HG02870 (cell line): ENCODE measurements around the gene IFITM5.
"Not testable (repeated sequence)": the region's sequence is repeated elsewhere in the genome, so short reads cannot be mapped to it uniquely, and the experiment has no call there.

Experiments used
- ATAC-seq: cut with Tn5 transposase; IDR thresholded peaks from one replicate; pipeline ENCODE4 v1.9.1; 2021; ENCODE audit warnings: mild to moderate bottlenecking, moderate library complexity; ENCODE audit not compliant: unreplicated experiment

Gene IFITM5

DNA sequence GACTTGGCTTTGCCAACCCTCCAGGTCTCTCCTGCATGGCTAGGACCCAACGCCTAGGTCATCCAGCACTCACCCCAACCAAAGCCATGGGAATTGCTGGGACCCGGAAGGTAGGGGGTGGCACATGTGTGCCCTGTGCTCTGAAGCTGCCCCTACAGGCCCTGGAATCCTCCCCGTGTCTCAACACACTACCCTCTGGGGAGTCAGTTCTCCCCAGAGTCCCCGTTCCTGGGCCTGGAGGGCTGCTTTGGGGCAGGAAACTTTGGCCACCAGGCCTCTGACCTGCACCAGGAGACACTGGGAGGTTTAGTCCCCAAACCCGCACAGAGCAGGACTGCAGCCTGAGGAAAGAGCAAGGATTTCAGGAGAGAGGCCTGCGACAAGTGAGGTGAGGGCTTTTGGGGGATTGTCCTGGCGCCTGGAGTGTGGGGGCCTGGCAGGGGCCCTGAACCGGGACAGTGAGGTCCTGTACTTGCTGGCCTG lies 14.0 kb upstream of the IFITM5 start:
- ATAC-seq = no peak

DNA sequence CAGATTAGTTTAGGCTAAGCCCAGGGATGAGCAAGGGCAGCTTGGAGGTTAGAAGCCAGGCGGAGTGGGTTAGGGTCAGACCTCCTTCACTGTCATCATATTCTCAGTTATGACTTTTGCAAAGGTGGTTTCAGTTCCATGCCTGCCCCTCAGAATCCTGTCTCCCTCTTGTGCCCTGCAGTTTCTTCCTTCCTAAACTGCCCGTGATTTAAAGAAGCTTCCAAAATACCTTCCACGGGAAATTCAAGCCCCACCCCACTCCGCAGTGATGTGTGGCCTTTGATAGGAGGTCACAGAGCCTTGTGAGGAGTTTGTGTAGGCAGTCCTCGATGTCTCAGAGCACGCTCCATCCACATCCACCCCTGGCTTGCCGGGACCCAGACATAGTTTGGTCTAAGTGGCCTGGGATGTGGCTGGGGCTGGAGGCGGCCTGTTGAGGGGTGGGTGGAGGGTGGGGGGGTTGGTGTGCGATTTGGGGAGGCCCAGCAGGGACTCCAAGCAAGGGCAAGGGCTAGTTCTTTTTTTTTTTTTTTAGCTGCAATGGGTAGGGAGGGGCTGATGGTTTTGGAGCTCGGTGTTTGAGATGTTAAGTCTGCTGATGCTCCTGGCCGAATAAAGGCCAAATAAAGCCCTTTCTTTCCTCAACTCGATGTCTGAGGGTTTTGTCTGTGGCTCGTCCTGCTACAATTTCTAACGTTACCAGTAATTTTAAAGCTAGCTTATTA lies 12.9 kb upstream of the IFITM5 start:
- ATAC-seq = no peak

DNA sequence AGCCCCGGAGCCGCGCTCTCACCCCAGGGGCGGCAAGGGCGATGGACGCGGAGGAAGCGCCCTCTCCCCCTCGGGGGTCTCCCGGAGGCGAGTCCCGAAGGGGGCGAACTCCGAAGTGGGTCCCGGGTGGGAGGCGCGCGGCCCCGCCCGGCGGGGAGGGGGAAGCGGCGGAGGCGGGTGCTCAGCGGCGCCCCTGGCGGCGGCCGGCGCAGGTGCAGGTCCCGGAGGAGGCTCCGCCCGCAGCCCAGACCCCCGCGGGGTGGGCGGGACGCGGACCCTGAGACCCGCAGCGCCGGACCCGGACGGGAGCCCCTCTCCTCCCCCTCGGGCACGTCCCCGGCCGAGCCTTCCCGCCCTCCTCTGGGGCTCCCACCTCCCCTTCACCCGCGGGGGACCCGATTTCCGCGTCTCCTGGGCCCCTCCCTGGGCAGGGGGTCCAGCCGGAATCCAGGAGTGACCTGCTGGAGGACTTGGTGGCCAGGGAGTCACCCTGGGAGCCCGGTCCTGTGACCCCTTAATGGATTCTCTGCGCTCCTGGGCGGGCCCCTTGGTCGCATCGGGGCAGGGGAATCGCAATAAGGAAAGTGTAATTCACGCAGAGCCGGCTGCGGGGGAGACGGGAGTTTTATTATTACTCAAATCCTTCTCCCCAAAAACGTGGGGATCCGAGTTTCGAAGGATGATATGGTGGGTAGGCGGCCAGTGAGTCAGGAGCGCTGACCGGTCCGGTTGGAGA lies 11.9 kb upstream of the IFITM5 start:
- not testable (repeated sequence) for ATAC-seq

DNA sequence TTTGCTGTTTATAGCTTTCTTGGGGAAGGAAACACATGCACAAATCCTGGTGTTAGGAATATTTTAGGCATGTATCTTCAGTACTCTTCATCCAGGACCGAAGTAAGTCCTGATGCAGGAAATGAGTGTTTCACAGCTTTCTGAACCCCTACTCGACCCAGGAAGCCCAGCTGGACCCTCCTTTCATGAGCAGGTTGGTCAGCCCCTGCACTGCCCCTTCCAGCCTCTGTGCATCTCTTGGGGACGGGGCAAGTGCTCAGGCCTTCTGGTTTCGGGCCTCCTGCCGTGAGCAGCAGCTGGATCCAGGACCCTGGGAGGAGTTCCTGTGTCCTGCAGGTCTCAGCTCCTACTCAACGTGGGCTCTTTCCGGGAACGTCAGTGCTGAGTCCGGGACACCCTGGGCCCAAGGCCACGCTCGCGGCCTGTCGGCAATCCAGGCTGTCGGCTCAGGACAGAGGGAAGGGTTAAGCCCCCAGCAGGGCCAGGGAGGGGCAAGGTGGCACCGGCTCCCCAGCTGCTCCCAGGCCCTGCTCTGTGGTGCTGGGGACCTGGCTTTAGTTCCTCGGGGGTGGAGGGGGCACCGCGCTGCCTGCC lies 10.8 kb upstream of the IFITM5 start:
- ATAC-seq = not testable (repeated sequence)

DNA sequence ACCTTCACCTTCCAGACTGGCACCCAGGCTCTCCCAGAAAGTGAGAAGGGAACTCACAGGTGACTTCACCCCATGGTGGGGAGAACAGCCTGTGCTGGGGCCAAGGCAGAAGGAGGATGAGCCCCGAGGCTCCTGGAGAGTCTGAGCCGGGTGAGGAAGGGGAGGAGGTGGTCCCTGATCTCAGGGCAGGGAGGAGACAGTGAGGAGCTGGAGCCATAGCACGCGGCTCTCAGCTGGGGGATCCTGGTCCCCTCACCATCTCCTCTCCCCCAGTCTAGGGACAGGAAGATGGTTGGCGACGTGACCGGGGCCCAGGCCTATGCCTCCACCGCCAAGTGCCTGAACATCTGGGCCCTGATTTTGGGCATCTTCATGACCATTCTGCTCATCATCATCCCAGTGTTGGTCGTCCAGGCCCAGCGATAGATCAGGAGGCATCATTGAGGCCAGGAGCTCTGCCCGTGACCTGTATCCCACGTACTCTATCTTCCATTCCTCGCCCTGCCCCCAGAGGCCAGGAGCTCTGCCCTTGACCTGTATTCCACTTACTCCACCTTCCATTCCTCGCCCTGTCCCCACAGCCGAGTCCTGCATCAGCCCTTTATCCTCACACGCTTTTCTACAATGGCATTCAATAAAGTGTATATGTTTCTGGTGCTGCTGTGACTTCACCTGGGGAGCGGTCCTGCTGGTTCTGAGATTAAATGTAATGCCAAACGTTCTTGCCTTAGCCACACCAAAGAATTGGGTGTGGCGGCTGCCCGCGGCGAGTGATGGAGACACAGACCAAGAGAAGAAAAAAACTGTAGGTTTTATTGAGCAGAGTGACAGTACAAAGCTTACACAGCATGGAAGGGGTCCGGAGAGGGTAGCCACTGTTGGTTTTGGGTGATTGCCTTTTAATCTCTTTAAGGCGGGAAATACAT lies 9.7 kb upstream of the IFITM5 start:
- ATAC-seq = not testable (repeated sequence)

DNA sequence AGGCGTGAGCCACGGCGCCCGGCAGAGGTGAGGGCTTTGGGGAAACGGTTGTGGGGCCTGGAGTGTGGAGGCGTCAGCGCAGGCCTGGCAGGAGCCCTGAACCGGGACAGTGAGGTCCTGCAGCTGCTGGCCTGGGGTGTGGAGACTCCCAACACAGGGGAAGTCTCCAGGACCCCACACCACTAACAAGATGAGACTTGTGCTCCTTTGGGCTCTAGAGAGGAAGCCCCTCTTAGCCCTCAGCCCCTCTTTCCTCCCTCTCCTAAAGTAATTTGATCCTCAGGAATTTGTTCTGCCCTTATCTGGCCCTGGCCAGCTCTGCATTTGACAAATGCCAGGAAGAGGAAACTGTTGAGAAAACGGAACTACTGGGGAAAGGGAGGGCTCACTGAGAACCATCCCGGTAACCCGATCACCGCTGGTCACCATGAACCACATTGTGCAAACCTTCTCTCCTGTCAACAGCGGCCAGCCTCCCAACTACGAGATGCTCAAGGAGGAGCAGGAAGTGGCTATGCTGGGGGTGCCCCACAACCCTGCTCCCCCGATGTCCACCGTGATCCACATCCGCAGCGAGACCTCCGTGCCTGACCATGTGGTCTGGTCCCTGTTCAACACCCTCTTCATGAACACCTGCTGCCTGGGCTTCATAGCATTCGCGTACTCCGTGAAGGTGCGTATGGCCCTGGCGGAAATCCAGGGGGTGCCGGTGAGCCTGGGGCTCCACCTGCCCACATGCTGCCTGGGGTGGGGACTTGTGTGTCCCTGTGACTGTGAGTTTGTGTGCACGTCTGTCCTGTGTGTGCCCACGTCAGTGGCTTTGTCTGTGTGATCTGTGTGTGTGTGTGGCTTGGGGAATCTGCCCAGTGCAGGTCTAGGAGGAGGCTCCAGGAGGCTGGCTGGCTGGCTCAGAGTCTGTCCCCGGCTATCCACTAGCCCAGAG lies 8.7 kb upstream of the IFITM5 start, which contains the start of gene IFITM2:
IFITM2 (plus strand) TSS at position 51 of the 943 bp plus-strand sequence; CDS start at position 428, 377 bp downstream.
- not testable (repeated sequence) for ATAC-seq

DNA sequence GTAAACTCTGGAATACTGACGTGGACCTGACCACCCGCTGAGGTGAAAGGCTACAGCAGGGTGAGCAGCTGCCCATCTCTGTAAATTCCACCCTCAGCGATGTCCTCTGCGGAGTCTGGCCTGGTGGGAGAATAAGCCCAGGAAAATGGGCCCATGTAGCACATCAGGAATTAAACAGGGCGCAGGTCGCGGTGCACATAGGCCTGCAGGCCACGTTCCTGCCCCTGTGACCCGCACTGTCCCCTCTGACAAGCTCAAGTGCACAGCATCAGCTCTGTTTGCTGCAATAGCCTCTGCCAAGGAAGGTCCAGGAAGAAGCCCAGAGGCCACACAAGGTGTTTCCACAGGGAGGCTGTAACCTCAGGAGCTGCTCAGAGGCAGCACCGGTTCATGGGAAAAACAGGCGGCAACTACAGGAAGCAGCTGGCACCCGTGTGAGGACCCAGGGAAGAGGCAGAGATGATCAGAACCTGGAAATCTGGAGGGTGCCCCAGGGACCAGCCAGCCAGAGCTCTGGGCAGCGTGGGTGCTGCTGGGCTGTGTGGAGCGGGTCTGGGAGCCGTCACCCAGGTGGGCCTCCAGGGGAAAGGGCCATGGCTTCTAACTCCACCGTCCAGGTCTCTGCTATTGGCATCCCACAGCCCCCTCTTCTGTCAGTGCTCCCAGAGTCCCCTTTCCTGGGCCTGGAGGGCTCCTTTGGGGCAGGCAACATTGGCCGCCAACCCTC lies 7.5 kb upstream of the IFITM5 start:
- no peak for ATAC-seq

DNA sequence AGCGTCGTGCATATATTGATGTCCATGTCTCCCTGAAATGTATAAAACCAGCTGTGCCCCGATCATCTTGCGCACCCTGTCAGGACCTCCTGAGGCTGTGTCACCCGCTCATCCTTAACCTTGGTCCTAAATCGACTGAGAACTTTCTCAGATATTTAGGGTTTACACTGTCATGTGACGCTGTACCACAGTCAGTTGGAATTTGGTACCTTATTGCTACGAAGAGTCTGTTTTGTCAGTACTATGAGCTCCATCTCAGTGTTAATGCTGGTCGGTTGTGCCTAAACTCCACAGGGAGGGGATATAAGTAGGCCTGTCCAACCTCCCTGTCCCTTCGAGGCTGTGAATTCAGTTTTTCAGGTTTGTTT lies 6.5 kb upstream of the IFITM5 start:
- ATAC-seq = no peak

DNA sequence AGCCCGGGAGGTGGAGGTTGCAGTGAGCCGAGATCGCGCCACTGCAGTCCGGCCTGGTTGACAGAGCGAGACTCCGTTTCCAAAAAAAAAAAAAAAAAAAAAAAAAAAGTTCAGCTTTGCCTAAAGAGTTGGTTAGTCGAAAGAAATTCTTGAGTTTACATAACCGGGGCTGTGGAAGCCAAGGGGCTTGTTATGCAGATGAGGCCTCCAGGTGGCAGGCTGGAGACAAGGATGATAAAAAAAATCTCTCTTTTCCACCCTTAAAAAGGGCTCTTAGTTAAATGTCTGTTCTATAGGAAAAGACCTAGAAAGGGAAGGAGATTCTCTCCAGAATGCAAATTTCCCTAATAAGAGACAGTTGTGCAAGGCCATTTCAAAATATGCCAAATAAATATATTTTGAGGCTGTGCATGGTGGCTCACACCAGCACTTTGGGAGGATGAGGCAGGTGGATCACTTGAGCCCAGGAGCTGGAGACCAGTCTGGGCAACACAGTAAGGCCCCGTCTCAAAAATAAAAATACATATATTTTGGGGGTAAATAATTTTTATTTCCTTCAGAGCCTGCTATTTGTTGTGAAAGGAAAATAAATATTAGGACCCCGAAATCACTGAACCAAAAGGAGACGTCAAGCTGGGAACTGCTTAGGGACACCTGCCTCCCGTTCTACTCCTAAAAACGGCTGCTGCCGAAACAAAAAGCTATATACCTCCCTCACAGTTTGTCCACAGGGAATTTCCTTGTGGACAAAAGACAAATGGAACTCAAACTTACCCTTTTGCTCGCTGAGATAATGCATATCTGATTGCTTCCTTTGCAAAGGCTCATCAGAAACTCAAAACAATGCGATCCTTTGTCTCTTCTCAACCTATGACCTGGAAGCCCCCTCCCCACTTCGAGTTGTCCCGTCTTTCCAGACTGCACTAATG lies 5.9 kb upstream of the IFITM5 start:
- ATAC-seq = no peak

DNA sequence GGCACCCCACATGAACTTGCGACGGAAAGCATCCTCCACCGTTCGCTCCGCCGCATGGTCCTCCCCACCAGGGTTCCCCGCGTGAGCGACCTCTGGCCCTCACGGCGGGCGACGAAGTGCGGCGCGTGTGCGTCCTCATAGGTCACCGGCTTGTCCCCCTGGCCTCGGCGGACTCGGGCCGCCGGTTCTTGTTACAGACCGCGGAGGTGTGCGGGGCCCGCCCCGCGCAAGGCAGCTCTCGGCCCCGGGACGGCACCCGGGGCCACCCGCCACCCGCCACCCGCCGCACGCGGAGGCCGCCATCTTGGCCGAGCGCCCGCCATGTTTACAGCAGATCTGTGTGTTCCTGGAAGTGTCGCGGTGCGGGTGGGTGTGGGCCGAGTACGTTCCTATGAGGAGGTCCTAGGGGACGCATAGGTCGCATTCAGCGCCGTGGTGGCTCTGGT lies 4.8 kb upstream of the IFITM5 start:
- no peak for ATAC-seq

DNA sequence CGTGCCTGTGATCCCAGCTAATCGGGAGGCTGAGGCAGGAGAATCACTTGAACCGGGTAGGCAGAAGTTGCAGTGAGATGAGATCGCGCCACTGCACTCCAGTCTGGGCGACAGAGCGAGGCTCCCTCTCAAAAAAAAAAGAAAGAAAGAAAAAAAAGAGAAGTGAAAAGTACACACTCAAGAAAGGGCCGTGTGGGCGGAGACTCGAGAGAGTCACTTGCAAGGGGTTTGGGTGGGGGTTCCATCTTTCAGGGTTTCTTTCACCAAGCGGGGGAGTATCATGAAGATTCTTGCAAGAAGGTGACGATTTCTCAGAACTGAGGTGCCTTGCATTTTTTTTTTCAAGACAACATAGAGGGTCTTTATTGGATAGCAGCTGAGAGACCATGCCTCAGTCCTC lies 4.0 kb upstream of the IFITM5 start:
- ATAC-seq = no peak

DNA sequence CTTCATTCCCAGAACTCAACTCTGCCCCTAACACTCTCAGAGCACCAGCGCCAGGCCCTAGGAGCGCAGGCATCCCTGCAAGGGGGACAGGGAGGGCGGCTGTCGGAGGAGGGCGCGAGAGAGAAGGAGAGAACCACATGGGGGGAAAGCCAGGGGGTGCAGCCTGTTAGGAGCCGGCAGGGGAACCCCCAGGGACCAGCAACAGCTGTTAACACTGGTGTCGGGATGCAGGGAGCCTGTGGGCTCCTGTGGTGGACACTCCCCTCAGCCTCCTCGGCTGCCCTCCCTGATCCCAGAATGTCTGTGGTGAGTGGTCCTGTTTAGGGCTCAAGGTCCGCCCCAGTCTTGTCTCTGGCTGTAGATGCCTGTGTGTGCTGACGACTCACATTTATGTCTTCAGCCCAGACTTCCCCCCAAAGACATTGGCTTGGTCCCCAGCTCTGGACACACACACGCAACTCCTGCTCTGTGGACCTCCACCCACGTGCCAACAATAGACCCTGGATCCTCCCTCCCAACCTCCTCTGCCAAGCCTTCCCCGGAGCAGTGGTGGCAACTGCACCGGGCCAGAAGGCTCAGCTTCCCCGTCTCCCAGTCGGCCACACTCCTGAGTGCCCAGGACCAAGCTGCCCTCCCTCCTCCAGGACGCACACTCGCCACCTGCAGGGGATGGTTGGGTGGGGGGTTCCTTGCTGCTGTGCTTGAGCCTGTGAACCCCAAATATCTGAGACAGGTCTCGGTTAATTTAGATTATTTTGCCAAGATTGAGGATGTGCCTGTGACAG lies 817 bp upstream of the IFITM5 start:
- ATAC-seq = no peak

DNA sequence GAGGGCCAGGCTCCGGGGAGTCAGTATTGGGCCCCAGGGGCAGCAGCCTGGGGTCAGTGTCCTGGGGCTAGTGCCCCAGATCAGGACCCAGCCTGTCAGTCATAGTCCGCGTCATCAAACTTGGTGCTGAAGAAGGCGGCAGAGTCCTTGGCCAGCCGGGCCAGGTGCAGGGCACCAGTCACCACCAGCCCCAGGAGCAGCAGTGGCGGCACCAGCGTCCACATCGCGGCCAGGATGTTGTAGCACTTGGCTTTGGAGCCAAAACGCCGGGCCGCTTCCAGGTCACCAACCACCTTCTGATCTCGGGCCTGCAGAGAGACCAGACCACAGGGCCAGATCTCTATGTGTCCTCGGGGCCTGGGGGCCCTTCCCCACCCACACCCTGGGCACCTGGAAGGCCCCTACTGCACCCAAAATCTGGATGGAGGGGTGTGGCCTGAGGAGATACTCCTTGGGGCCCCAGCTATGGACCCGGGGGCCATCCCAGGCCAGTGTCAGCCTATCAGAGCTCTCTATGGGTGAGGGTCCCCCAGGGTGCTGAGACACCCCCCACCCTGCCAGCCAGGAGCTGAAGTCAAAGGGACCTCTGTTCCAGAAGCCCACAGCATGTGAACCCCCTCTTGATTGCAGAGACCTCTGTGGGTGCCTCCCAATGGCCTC lies 790 bp downstream of the IFITM5 start:
- ATAC-seq = no peak

DNA sequence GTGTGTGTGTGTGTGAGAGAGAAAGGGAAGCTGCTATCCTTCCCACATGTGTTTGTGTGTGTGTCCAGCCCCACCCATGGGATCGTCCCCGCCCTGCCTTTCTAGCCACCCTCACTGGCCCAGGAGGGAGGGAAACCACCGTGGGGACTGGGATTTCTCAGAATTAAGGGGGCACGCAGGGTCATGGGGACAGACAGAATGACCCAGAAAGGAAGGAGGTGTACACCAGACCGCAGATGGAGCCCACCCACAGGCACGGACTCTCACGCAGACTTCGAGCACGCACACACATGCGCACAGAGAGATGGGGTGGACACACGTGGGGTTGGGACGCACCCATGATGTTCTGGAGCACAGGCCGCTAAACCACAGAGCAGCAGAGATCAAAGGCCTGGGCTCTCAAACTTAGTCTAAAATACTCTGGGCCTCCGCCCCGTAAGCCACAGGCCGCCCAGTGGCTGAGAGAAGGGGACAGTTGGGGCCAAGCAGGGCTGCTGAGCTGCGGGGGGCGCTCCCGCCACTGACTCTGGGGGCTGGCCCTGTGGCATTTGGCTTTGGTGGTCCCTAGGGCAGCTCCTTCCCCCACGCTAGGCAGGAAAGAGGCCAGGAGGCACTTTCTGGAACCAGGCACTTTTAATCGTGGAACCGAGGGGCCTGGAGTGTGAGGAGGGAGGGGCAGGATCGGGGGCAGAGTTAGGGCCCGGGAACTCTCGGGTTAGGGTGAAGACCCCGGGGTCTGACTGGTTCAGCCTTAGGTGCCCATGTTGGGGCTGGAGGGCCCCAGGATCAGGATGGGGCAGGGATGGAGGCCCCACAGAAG lies 1.5 kb downstream of the IFITM5 start:
- no peak for ATAC-seq

DNA sequence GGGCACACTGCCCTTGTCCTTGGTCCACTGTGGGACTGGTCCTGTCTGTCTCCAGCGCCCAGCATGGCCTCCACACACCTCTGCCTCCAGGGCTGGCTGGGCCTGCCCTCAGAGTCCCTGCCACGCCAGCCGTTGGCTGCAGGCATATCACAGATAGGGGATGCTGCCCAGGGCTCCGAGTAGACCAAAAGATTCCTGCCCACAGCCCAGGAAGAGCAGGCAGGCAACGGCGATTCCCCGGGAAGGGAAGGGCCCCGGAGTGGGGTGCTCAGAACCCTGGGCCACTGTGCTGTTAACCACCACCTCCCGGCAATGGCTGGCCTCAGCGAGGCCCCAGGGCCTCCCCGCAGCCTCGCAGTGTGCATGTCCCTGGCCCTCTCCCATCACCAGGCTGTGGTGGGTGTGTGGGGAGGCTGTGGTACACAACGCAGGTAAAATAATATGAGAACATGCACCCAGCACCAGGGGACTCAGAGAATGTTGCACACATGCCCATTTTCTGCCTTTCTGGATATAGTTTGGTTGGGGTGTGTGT lies 2.2 kb downstream of the IFITM5 start:
- no peak for ATAC-seq
